DND-41 (cell line): ENCODE results near the gene FAM107B.

Experiments
- CTCF ChIP-seq: IDR thresholded peaks from 2 replicates; pipeline ENCODE4 v1.5.1; 2012; ENCODE audit warnings: borderline replicate concordance, low read length, moderate library complexity, mild to moderate bottlenecking; ENCODE audit not compliant: poor library complexity, severe bottlenecking; ENCODE audit errors: extremely low read depth
- EZH2 ChIP-seq: IDR thresholded peaks from 3 replicates; pipeline ENCODE4 v1.6.1; 2012; ENCODE audit warnings: borderline replicate concordance, low read depth, mild to moderate bottlenecking, moderate library complexity, low read length, inconsistent platforms; ENCODE audit not compliant: severe bottlenecking

- TF ChIP-seq CTCF (no peak), EZH2 (no peak)
Observed at GRCh38 chr10:14605231-14605925, 169.3 kb downstream of the FAM107B start.
